Measurements from ENCODE around the gene CEP83. TPM values are rescaled to one million over a fixed set of nuclear protein-coding genes. Genes with fewer than 3 reads are reported as not detected.

CEP83 gene
- total and polyA plus RNA-seq, 2 donors from 2014 or later, result 3.2 to 17.1 TPM

DNA sequence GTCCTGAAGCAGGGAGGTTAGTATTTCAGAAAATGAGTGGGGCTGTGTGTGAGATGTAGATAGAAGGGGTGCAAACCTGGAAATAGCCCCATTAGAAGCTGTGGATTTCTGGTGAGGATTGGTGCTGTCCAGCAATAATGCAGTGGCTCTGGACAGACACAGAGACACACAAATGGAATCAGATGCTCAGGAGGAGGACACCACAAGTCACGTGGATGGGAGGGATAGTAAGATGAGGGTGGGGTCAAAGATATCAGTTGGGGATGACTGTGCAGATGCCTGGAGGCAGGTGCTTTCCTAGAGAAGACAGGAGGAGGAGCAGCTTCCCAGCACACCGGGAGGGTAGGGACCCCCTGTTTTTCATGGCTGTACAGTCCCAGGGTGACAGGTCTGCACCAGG lies 174.8 kb downstream of the CEP83 start:
- H3K4me3 ChIP-seq (ENCODE audit: low read length in 3 of 3), result no peak overlapping the region
- H3K4me1 ChIP-seq (ENCODE audit: control insufficient read depth in 2 of 3, insufficient read depth in 2 of 3, low read depth in 1 of 3, low read length in 3 of 3), result peaks cover 0 to 10% (median 4%) of the 10 kb centered on the region in 3 donors
- H3K9ac ChIP-seq (ENCODE audit: low read length in 3 of 3), result no peak overlapping the region
- no peak overlapping the region for H3K27ac ChIP-seq (ENCODE audit: low read depth in 2 of 2, low read length in 2 of 2)
- H3K9me3 ChIP-seq (ENCODE audit: control insufficient read depth in 2 of 3, insufficient read depth in 1 of 3, low read length in 3 of 3), result no peaks in the 10 kb centered on the region
- DNase-seq (no peak), FAIRE-seq (no peak)
- H3K27me3 ChIP-seq (ENCODE audit: control insufficient read depth, insufficient read depth, low read length), result no peaks in the 10 kb centered on the region
- intact Hi-C loops (cut with DNase I), result no loop called here
- H3K36me3 ChIP-seq (ENCODE audit: control insufficient read depth in 2 of 3, insufficient read depth in 3 of 3, low read length in 3 of 3), result peaks cover 0 to 4% (median 0%) of the 10 kb centered on the region in 3 donors
- TF ChIP-seq, protein P1, sequence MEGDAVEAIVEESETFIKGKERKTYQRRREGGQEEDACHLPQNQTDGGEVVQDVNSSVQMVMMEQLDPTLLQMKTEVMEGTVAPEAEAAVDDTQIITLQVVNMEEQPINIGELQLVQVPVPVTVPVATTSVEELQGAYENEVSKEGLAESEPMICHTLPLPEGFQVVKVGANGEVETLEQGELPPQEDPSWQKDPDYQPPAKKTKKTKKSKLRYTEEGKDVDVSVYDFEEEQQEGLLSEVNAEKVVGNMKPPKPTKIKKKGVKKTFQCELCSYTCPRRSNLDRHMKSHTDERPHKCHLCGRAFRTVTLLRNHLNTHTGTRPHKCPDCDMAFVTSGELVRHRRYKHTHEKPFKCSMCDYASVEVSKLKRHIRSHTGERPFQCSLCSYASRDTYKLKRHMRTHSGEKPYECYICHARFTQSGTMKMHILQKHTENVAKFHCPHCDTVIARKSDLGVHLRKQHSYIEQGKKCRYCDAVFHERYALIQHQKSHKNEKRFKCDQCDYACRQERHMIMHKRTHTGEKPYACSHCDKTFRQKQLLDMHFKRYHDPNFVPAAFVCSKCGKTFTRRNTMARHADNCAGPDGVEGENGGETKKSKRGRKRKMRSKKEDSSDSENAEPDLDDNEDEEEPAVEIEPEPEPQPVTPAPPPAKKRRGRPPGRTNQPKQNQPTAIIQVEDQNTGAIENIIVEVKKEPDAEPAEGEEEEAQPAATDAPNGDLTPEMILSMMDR (IDR thresholded peaks at IDR 0.05; ENCODE audit: borderline replicate concordance, extremely low read depth, insufficient read depth), result no peak

GRCh38 chr12:94284046-94284445 lies 175.6 kb downstream of the CEP83 start:
- intact Hi-C loops (cut with DNase I), result no loop called here
- no peak for FAIRE-seq

GRCh38 chr12:94282675-94283074 lies 177.0 kb downstream of the CEP83 start:
- no peak for DNase-seq
- peaks cover 0 to 7% (median 0%) of the 10 kb centered on the region in 3 donors for H3K36me3 ChIP-seq (ENCODE audit: control insufficient read depth in 2 of 3, insufficient read depth in 3 of 3, low read length in 3 of 3)
- FAIRE-seq, result no peak
- no peak overlapping the region for H3K27ac ChIP-seq (ENCODE audit: low read depth in 2 of 2, low read length in 2 of 2)
- peaks cover 0 to 7% (median 4%) of the 10 kb centered on the region in 3 donors for H3K4me1 ChIP-seq (ENCODE audit: control insufficient read depth in 2 of 3, insufficient read depth in 2 of 3, low read depth in 1 of 3, low read length in 3 of 3)
- no peak overlapping the region for H3K9ac ChIP-seq (ENCODE audit: low read length in 3 of 3)
- no peaks in the 10 kb centered on the region for H3K27me3 ChIP-seq (ENCODE audit: control insufficient read depth, insufficient read depth, low read length)
- no peaks in the 10 kb centered on the region for H3K9me3 ChIP-seq (ENCODE audit: control insufficient read depth in 2 of 3, insufficient read depth in 1 of 3, low read length in 3 of 3)
- TF ChIP-seq, protein P1 (IDR thresholded peaks at IDR 0.05; ENCODE audit: borderline replicate concordance, extremely low read depth, insufficient read depth), result no peak
- intact Hi-C loops (cut with DNase I), result no loop called here
- peak overlapping the region in 1 of 3 donors; percentile 3 for H3K4me3 ChIP-seq (ENCODE audit: low read length in 3 of 3)

More at GRCh38 chr12:94284046-94284445, 175.6 kb downstream of the CEP83 start:
- H3K36me3 ChIP-seq (ENCODE audit: control insufficient read depth in 2 of 3, insufficient read depth in 3 of 3, low read length in 3 of 3), result peaks cover 0 to 7% (median 0%) of the 10 kb centered on the region in 3 donors
- H3K4me1 ChIP-seq (ENCODE audit: control insufficient read depth in 2 of 3, insufficient read depth in 2 of 3, low read depth in 1 of 3, low read length in 3 of 3), result peaks cover 0 to 7% (median 4%) of the 10 kb centered on the region in 3 donors
- H3K9ac ChIP-seq (ENCODE audit: low read length in 3 of 3), result no peak overlapping the region
- H3K27me3 ChIP-seq (ENCODE audit: control insufficient read depth, insufficient read depth, low read length), result no peaks in the 10 kb centered on the region
- H3K27ac ChIP-seq (ENCODE audit: low read depth in 2 of 2, low read length in 2 of 2), result no peak overlapping the region
- TF ChIP-seq, protein P1 (IDR thresholded peaks at IDR 0.05; ENCODE audit: borderline replicate concordance, extremely low read depth, insufficient read depth), result no peak
- H3K9me3 ChIP-seq (ENCODE audit: control insufficient read depth in 2 of 3, insufficient read depth in 1 of 3, low read length in 3 of 3), result no peaks in the 10 kb centered on the region
- no peak for DNase-seq
- H3K4me3 ChIP-seq (ENCODE audit: low read length in 3 of 3), result no peak overlapping the region

- FAIRE-seq (no peak), DNase-seq (no peak)
- TF ChIP-seq, protein P1 (IDR thresholded peaks at IDR 0.05; ENCODE audit: borderline replicate concordance, extremely low read depth, insufficient read depth), result no peak
- no peaks in the 10 kb centered on the region for H3K27me3 ChIP-seq (ENCODE audit: control insufficient read depth, insufficient read depth, low read length)
- no peak overlapping the region for H3K4me3 ChIP-seq (ENCODE audit: low read length in 3 of 3)
- H3K36me3 ChIP-seq (ENCODE audit: control insufficient read depth in 2 of 3, insufficient read depth in 3 of 3, low read length in 3 of 3), result peaks cover 0 to 7% (median 0%) of the 10 kb centered on the region in 3 donors
- peaks cover 0 to 7% (median 4%) of the 10 kb centered on the region in 3 donors for H3K4me1 ChIP-seq (ENCODE audit: control insufficient read depth in 2 of 3, insufficient read depth in 2 of 3, low read depth in 1 of 3, low read length in 3 of 3)
- H3K9me3 ChIP-seq (ENCODE audit: control insufficient read depth in 2 of 3, insufficient read depth in 1 of 3, low read length in 3 of 3), result no peaks in the 10 kb centered on the region
- intact Hi-C loops (cut with DNase I), result no loop called here
- H3K27ac ChIP-seq (ENCODE audit: low read depth in 2 of 2, low read length in 2 of 2), result no peak overlapping the region
- H3K9ac ChIP-seq (ENCODE audit: low read length in 3 of 3), result no peak overlapping the region
Measured at GRCh38 chr12:94280063-94280462, 179.6 kb downstream of the CEP83 start.

Data from kidney (tissue), 14 donors.